ENCODE data around the gene CENPQ. TPM values are rescaled to one million over a fixed set of nuclear protein-coding genes. Genes with fewer than 3 reads are reported as not detected.

The CENPQ gene
- total RNA-seq, 1 experiment from 2014 or later, result 5.5 TPM

DNA sequence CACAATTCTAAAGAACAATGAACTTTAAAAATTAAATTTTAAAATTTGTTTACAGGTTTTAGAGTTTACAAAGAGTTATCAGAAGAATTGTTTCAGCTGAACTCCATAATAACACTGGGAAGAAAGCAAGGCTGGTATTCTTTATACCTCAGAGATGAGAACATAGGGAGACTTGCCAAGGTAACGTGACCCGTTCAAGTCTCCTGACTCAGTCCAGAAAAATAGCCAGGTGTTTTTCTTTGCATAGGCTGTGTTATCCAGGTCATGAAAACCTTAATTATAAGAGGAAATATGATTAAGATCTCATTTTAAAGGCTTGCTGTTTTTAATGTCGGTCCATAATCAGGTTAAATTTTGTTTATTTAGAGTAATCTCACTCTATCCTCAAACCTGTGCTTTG lies 78.8 kb downstream of the CENPQ start:
- no peak for TF ChIP-seq SIN3A (IDR thresholded peaks at IDR 0.05; ENCODE audit: borderline replicate concordance, insufficient read depth, low read depth, low read length)
- TF ChIP-seq, protein P1, sequence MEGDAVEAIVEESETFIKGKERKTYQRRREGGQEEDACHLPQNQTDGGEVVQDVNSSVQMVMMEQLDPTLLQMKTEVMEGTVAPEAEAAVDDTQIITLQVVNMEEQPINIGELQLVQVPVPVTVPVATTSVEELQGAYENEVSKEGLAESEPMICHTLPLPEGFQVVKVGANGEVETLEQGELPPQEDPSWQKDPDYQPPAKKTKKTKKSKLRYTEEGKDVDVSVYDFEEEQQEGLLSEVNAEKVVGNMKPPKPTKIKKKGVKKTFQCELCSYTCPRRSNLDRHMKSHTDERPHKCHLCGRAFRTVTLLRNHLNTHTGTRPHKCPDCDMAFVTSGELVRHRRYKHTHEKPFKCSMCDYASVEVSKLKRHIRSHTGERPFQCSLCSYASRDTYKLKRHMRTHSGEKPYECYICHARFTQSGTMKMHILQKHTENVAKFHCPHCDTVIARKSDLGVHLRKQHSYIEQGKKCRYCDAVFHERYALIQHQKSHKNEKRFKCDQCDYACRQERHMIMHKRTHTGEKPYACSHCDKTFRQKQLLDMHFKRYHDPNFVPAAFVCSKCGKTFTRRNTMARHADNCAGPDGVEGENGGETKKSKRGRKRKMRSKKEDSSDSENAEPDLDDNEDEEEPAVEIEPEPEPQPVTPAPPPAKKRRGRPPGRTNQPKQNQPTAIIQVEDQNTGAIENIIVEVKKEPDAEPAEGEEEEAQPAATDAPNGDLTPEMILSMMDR (IDR thresholded peaks at IDR 0.05), result no peak
- POLR2A ChIA-PET, result no interaction called here
- Histone ChIP-seq H3K9me3 (ENCODE audit: control insufficient read depth, insufficient read depth, low read depth, low read length) (no peaks in the 10 kb centered on the region), H3K27me3 (ENCODE audit: control insufficient read depth, insufficient read depth, low read length) (no peaks in the 10 kb centered on the region), H3K36me3 (ENCODE audit: control insufficient read depth, insufficient read depth, low read length) (no peaks in the 10 kb centered on the region), H3K4me3 (ENCODE audit: low read depth in 2 of 2, low read length in 2 of 2) (no peak overlapping the region), H3K4me1 (ENCODE audit: control insufficient read depth, insufficient read depth, low read length) (no peaks in the 10 kb centered on the region), H3K27ac (ENCODE audit: low read length) (no peak overlapping the region)
- CTCF ChIA-PET, result no interaction called here
- in situ Hi-C loops (cut with HindIII; ENCODE audit: low pct_unique_long_range_greater_than_20kb, low sequenced_read_pairs), result no loop called here
- BruUV-seq (replicated peaks), result no TSS peak
- DNase-seq (ENCODE audit: low read depth, low spot score) (no peak), ATAC-seq (no peak)
- intact Hi-C loops (cut with micrococcal nuclease; ENCODE audit: unreplicated experiment), result no loop called here

Other genes starting within 250 kb of the CENPQ start
- 7.1 TPM for gene MMUT, start 117 bp upstream of the CENPQ start, total RNA-seq (2021; ENCODE audit: unreplicated experiment)
- gene GLYATL3, start 36.6 kb downstream of the CENPQ start, total RNA-seq (2021; ENCODE audit: unreplicated experiment), result not detected
- gene C6orf141, start 87.3 kb downstream of the CENPQ start, total RNA-seq (2021; ENCODE audit: unreplicated experiment), result 0.15 TPM
- 0.23 TPM for gene RHAG, start 173.5 kb downstream of the CENPQ start, total RNA-seq (2021; ENCODE audit: unreplicated experiment)

All from Panc1 (cell line).